Endothelial cell (in vitro differentiated cells): ENCODE data around the gene PRELID2. TPM values are rescaled to one million over a fixed set of nuclear protein-coding genes. Genes with fewer than 3 reads are reported as not detected.

Experiments
- DNase-seq: peaks from one replicate; pipeline ENCODE4 v3.0.0; 2021; ENCODE audit warnings: low spot score
- H3K27ac Mint-ChIP-seq: one replicate; pipeline ENCODE4 v1.8.0; 2021; ENCODE audit warnings: mixed read lengths, inconsistent platforms; ENCODE audit not compliant: unreplicated experiment
- H3K27me3 Mint-ChIP-seq: one replicate; pipeline ENCODE4 v1.8.0; 2021; ENCODE audit warnings: mild to moderate bottlenecking, moderate library complexity, mixed read lengths, inconsistent platforms; ENCODE audit not compliant: unreplicated experiment
- H3K36me3 Mint-ChIP-seq: one replicate; pipeline ENCODE4 v1.8.0; 2021; ENCODE audit warnings: mild to moderate bottlenecking, low read depth, mixed read lengths, inconsistent platforms; ENCODE audit not compliant: unreplicated experiment
- H3K4me1 Mint-ChIP-seq: one replicate; pipeline ENCODE4 v1.8.0; 2021; ENCODE audit warnings: mild to moderate bottlenecking, mixed read lengths, inconsistent platforms; ENCODE audit not compliant: unreplicated experiment
- H3K4me3 Mint-ChIP-seq: one replicate; pipeline ENCODE4 v1.8.0; 2021; ENCODE audit warnings: mild to moderate bottlenecking, mixed read lengths, inconsistent platforms; ENCODE audit not compliant: unreplicated experiment
- H3K9me3 Mint-ChIP-seq: one replicate; pipeline ENCODE4 v1.8.0; 2021; ENCODE audit warnings: mixed read lengths, inconsistent platforms; ENCODE audit not compliant: unreplicated experiment
- total RNA-seq: library from RNA; stranded (reverse); fragmentation: NEBNext Ultra II Directional; extraction: Animal tissue kit (Norgen Biotek cat#: 25700); gene quantifications from one replicate; pipeline ENCODE4 v1.2.1, GENCODE V29; 2021; ENCODE audit not compliant: unreplicated experiment
- TF ChIP-seq, protein P1 (sequence below): fragments of 200-600 bp; sonication (generic); IDR thresholded peaks from one replicate; pipeline ENCODE4 v1.5.0; 2021; ENCODE audit warnings: antibody characterized with exemption; ENCODE audit not compliant: unreplicated experiment

Gene PRELID2
- total RNA-seq, 1 donor from 2014 or later: 4.3 TPM

DNA sequence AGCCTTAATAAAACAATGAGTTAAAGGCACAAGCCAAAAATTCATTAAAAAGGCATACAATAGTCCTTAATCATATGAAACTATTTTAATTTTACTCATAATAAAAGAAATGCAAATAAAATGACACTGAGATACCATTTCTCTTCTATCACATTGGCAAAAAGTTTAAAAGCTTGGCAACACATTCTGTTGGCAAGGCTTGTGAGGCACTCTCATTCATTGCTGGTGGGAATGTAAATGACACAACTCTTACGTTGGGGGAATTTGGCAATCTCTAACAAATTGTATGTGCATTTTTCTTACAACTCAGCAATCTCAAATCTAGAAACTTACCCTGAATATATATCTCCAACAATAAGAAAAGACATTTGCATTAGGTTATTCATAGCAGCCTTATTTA is 111.6 kb downstream of the PRELID2 start:
- H3K27me3 Mint-ChIP-seq: no peaks in the 10 kb centered on the region
- H3K4me1 Mint-ChIP-seq: no peaks in the 10 kb centered on the region
- no peak overlapping the region for H3K27ac Mint-ChIP-seq
- peaks cover 11% of the 10 kb centered on the region for H3K9me3 Mint-ChIP-seq
- H3K4me3 Mint-ChIP-seq: no peak overlapping the region
- H3K36me3 Mint-ChIP-seq: peaks cover 10% of the 10 kb centered on the region
- TF ChIP-seq, protein P1, sequence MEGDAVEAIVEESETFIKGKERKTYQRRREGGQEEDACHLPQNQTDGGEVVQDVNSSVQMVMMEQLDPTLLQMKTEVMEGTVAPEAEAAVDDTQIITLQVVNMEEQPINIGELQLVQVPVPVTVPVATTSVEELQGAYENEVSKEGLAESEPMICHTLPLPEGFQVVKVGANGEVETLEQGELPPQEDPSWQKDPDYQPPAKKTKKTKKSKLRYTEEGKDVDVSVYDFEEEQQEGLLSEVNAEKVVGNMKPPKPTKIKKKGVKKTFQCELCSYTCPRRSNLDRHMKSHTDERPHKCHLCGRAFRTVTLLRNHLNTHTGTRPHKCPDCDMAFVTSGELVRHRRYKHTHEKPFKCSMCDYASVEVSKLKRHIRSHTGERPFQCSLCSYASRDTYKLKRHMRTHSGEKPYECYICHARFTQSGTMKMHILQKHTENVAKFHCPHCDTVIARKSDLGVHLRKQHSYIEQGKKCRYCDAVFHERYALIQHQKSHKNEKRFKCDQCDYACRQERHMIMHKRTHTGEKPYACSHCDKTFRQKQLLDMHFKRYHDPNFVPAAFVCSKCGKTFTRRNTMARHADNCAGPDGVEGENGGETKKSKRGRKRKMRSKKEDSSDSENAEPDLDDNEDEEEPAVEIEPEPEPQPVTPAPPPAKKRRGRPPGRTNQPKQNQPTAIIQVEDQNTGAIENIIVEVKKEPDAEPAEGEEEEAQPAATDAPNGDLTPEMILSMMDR: no peak
- no peak for DNase-seq

DNA sequence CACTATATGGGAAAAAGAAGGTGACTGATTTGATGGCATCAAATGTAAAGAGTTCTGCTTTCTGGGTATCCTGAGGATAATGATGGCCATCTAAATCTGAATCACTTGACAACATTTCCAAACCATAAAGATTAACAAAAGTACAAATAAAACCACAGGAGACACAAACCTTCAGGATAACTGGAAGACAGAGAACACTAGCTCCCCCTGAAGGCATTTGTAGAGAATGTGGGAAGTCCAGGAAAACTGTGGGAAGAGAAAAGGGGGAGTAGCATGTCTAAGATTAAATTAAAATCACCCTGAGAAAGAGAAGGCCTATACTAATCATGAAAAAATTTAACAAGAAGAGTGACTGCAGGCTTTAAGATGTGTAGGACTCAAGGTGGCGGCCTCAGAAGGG is 116.2 kb downstream of the PRELID2 start:
- no peak overlapping the region for H3K4me3 Mint-ChIP-seq
- no peak overlapping the region for H3K27ac Mint-ChIP-seq
- peaks cover 2% of the 10 kb centered on the region for H3K27me3 Mint-ChIP-seq
- no peaks in the 10 kb centered on the region for H3K36me3 Mint-ChIP-seq
- TF ChIP-seq, protein P1: no peak
- DNase-seq: no peak
- H3K9me3 Mint-ChIP-seq: no peaks in the 10 kb centered on the region
- H3K4me1 Mint-ChIP-seq: no peaks in the 10 kb centered on the region

DNA sequence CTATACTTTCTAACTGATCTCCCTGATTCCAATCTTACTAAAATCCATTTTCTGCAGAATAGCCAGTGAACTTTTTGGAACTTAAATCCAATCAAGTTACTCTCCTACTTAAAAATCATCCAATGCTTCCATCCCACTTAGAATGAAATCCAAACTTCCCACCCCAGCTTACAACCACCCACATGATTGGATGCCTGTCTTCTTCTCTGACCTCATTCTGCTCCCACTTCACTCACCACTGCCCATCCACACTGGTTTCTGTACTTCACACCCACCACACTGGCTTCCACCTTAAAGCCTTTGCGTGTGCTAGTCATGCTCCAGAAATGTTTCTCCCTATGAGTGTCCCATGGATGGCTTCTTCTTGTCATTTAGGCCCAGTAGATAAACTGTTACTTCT is 119.7 kb downstream of the PRELID2 start:
- TF ChIP-seq, protein P1: no peak
- no peak overlapping the region for H3K4me3 Mint-ChIP-seq
- no peak overlapping the region for H3K27ac Mint-ChIP-seq
- peaks cover 2% of the 10 kb centered on the region for H3K27me3 Mint-ChIP-seq
- H3K9me3 Mint-ChIP-seq: no peaks in the 10 kb centered on the region
- no peaks in the 10 kb centered on the region for H3K4me1 Mint-ChIP-seq
- H3K36me3 Mint-ChIP-seq: no peaks in the 10 kb centered on the region
- no peak for DNase-seq

DNA sequence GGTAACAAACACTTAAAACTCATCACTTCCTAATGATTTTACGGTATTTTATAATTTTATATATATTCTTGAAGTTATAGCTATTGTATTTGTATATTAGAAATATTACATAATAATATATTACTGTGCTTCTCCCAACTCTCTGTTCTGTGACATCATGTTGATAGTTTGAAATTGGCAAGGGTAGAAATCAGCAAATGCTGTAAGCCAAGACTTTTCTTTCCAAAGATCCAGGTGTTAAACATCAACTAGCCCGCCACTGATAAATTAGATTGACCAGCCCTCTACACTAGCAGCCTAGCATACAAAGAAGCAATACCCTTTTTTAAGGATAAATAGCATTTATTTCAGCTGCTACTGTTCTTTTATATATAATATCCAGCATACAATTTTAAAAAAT is 122.9 kb downstream of the PRELID2 start:
- no peak overlapping the region for H3K27ac Mint-ChIP-seq
- TF ChIP-seq, protein P1: no peak
- H3K27me3 Mint-ChIP-seq: peaks cover 2% of the 10 kb centered on the region
- H3K9me3 Mint-ChIP-seq: no peaks in the 10 kb centered on the region
- DNase-seq: no peak
- H3K4me3 Mint-ChIP-seq: no peak overlapping the region
- H3K4me1 Mint-ChIP-seq: no peaks in the 10 kb centered on the region
- no peaks in the 10 kb centered on the region for H3K36me3 Mint-ChIP-seq

DNA sequence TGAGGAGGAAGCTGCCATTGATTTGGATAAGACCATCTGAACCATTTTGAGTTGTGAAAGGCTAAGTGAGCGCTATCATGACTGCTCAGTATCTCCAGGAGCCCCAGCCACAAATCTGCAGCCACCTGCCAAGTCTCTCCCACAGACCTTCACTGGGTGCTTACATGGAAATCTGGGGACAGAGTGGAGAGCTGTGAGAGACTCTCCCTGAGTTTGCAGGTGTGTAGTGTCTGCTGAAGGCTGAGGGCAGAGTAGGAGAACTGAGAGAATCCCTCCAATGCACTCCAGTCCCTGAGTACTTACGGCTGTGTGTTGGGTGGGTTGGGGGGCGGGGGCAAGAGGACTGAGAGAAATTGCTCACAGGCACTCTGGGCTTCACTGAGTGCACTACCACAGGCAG is 123.7 kb downstream of the PRELID2 start:
- Mint-ChIP-seq H3K4me1 (no peaks in the 10 kb centered on the region), H3K36me3 (no peaks in the 10 kb centered on the region), H3K4me3 (no peak overlapping the region), H3K27ac (no peak overlapping the region), H3K27me3 (peaks cover 2% of the 10 kb centered on the region), H3K9me3 (no peaks in the 10 kb centered on the region)
- DNase-seq: no peak
- TF ChIP-seq, protein P1: no peak

Other genes starting within 250 kb of the PRELID2 start
- gene GRXCR2, start 37.7 kb upstream of the PRELID2 start, total RNA-seq: not detected
- 0.23 TPM for gene SH3RF2, start 101.2 kb upstream of the PRELID2 start, total RNA-seq